Astrocyte of the hippocampus (primary cell): Measurements from ENCODE around the gene CLNK.
"Not testable (repeated sequence)": the region's sequence is repeated elsewhere in the genome, so short reads cannot be mapped to it uniquely, and the experiment has no call there.

Experiments used
- DNase-seq: peaks from one replicate; pipeline ENCODE4 v3.0.0; 2011; ENCODE audit warnings: low read depth, low spot score

The CLNK gene

DNA sequence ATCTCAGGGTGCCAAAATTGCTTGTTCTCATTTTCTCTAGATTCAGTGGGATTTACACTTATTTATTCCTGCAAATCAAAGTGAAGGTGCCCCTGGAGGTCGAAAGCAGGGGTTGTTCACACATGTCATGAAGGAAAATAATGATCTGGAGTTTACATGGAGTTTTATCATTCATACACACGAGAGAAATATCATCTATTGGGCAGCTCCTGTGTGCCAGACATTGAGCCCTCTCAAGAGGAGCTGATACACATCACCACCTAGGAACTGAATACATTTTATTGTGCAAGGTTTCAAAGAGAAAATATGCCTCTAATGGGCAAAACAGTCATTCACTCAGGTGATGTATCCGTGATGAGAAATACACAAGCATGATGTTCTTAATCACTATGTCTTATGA is 23.5 kb downstream of the CLNK start:
- no peak for DNase-seq

- DNase-seq, result no peak
Observed at GRCh38 chr4:10659251-10659650, 25.3 kb downstream of the CLNK start.

GRCh38 chr4:10656988-10657387 is 27.6 kb downstream of the CLNK start:
- no peak for DNase-seq

- DNase-seq, result no peak
Observed at GRCh38 chr4:10656420-10656819, 28.1 kb downstream of the CLNK start.

DNA sequence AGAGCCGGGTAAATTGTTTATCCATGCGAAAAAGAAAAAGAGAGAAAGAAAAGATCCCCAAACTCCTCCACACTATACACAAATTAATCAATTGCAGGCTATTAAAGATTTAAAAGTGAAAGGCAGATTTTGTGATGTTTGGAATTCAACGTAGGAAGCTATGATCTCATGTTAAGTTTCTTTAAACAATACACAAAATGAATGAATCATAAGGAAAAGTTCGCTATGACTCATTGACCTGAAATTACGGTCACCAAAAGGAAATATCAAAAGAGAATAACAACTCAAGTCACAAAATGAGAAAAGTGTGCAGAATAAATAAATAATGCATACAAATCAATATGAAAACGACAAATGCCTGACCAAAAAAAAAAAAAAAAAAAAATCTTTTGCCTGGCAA is 28.6 kb downstream of the CLNK start:
- peak; percentile 44 for DNase-seq

GRCh38 chr4:10648479-10648878 is 36.1 kb downstream of the CLNK start:
- no peak for DNase-seq

DNA sequence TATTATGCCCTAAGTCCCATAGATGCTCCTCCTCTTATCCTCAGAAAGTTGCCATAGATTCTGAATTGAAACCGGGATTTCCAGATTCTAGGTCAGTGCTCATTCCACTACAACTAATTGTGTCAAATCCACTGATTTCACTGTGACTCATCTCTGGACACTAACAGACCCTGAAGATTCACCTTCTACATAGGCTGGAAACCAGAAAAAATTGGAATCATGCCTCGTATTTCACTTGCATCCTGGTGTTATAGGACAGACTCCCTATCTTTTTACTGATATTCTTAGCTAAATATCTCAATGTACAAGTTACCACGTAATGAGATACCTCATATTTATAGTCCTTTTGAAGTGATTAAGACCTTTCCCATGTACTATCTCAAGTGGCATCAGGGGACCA is 36.7 kb downstream of the CLNK start:
- no peak for DNase-seq

DNA sequence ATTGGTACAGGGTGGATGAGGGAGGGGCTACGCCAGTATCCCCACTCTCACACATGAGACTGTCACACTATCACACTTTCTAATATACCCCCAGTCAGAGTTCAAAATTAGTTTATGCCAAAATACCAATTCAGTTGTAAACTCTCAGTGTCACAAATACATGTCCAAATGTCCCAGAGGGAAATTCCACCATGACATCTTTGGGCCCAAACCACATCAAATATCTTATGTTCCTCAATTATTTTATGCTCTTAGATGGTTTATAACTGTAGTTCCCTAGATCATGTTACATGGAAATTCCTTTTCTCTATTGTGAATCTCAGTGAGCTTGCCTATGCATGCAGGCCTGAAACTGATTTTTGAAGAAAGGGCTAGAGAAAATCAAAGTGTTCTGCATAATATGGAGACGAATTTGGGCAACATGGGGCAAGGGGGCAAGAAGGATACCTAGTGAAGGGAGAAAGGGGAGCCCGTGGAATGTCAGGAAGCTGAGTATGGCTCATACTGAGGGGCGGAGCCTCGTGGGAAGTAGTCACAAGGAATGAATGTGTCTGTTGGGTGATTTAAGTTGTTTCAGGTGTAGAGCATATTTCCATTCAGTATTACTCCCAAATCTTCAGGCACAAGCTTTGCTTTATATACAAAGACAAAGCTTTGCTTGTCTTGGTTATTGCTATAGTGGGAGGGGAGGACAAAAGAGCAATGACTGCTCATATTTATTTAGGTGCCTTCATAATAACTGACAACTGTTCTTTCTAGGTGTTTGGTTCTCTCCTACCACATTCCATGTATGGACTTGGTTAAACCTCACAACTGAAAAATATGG is 40.8 kb downstream of the CLNK start:
- DNase-seq, result no peak

DNA sequence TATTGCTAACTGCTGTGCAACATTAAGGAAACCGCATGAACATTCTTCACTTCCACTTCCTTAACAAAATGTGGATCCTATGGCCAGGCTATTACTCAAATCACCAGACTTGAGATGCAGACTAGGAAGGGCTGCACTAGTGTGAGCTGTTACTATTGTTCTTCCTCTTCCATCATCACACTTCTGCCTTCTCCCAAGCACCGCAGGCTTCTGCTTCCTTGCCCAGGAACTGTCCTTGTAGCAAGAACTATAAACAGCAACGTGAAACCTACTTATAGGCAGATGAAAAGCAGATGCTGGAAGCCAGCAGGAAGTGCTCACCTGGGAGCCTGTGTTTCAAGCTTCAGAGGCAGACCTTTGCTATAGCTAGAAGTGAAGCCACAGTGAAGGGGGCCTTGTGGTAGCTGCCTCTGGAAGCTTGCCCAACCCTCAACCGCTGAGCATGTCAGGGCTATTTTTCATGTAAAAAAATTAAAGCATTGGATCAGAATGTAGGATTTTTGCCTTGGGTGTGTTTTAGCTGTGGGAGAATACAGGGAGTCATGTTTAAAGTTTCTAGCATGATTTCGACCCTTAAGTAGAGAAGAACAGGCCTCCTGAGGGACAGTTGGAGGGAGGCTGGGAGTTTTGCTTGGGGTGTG is 43.9 kb downstream of the CLNK start:
- peak; percentile 59 for DNase-seq

DNA sequence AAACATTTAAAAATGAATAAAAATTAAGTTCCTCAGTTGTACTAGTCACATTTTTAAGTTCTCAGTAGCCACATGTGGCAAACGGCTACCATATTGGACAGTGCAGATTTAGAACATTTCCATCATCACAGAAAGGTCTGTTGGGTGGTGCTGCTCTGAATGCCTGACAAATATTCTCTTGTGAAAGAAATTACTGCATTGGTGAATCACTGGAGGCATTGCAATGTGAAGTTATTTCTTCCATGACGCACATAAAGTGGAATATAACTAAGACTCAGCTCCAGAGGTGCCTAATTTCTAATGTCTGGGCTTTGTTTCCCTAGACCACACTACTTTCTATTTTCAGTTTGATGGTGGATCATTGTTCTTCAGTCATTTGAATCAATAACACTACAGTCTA is 44.9 kb downstream of the CLNK start:
- no peak for DNase-seq

GRCh38 chr4:10639100-10639499 is 45.5 kb downstream of the CLNK start:
- no peak for DNase-seq

DNA sequence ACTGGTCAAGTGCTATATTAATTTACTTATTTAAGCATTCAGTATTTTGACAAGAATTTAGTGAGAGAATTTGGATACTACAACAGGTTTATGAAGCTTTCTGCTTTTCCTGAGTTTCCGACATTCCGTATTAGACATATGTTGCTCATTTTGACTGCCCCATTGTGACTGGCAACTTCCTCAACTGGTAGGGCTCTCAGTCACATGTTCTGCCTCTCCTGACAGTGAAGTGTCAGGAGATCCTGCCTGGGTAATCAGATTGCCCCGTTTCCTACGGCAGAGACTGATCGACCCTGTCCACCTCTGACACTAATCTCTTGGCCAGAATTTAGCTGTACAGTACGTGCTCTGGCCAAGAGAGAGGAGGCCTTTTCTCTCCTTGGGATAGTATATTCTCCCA is 49.5 kb downstream of the CLNK start:
- no peak for DNase-seq

GRCh38 chr4:10629394-10629793 is 55.2 kb downstream of the CLNK start:
- no peak for DNase-seq

- DNase-seq, result no peak
Observed at GRCh38 chr4:10625131-10625530, 59.4 kb downstream of the CLNK start.

- no peak for DNase-seq
Observed at GRCh38 chr4:10623862-10624261, 60.7 kb downstream of the CLNK start.

GRCh38 chr4:10623241-10623640 is 61.3 kb downstream of the CLNK start:
- DNase-seq, result peak; percentile 62

- no peak for DNase-seq
Observed at GRCh38 chr4:10622728-10623127, 61.8 kb downstream of the CLNK start.

- no peak for DNase-seq
Observed at GRCh38 chr4:10620935-10621488, 63.6 kb downstream of the CLNK start.

- DNase-seq, result no peak
Observed at GRCh38 chr4:10619855-10620254, 64.7 kb downstream of the CLNK start.

DNA sequence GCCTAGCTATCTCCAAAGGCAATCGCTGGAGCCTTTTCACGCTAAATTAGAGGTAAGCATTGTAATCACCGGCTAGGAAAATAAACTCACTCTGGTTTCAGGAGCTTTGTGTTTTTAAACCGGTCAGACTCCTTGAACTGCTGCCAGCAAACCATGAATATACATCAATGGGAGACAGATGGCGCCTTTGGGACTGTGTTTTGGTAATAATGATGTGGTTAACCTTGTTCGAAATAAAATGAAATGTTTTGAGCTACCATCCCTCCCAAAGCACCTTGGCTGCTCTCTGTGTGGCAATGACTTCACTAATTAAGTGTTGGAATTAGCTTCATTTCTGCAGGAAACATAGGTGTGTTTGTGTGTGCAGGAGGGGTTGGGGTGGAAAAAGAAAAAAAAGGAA is 65.3 kb downstream of the CLNK start:
- peak; percentile 94 for DNase-seq

- DNase-seq, result not testable (repeated sequence)
Observed at GRCh38 chr4:10614926-10615325, 69.6 kb downstream of the CLNK start.

- DNase-seq, result no peak
Observed at GRCh38 chr4:10613926-10614478, 70.6 kb downstream of the CLNK start.

DNA sequence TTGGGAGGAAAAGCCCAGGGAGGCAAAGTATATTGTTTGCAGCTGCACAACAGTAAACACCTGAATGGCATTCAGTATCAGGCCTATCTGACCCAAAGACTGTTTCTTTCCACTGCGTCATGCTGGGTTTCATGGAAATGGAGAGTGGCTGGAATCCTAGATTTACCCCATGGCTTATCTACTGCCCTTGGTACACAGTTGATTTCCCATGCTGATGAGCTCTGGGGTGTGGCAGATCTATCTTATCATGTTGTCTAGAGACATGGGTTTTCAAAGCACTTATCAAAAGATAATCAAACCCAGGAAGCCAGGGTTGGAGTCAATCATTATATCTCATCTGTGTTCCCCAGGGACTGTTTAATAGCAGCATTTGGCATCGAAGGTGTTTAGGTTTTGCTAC is 72.1 kb downstream of the CLNK start:
- DNase-seq, result no peak
